Coronary artery (tissue), 2 donors: ENCODE results near the gene CLBA1.

ENCODE experiments used
- DNase-seq: peaks from one replicate; pipeline ENCODE4 v3.0.0-alpha.2; 2017; ENCODE audit warnings: low spot score
- H3K27ac ChIP-seq, 2 donors: fragments of 200-600 bp; sonication (generic); one replicate each; pipeline ENCODE4 v1.5.1; 2016 to 2019
- H3K4me3 ChIP-seq: fragments of 200-600 bp; sonication (generic); 2 replicates; pipeline ENCODE4 v1.5.1; 2016; ENCODE audit warnings: mild to moderate bottlenecking, moderate library complexity
- CTCF ChIP-seq: fragments of 200-600 bp; sonication (generic); IDR thresholded peaks from one replicate; pipeline ENCODE4 v1.5.1; 2019; ENCODE audit warnings: antibody characterized with exemption

The CLBA1 gene

DNA sequence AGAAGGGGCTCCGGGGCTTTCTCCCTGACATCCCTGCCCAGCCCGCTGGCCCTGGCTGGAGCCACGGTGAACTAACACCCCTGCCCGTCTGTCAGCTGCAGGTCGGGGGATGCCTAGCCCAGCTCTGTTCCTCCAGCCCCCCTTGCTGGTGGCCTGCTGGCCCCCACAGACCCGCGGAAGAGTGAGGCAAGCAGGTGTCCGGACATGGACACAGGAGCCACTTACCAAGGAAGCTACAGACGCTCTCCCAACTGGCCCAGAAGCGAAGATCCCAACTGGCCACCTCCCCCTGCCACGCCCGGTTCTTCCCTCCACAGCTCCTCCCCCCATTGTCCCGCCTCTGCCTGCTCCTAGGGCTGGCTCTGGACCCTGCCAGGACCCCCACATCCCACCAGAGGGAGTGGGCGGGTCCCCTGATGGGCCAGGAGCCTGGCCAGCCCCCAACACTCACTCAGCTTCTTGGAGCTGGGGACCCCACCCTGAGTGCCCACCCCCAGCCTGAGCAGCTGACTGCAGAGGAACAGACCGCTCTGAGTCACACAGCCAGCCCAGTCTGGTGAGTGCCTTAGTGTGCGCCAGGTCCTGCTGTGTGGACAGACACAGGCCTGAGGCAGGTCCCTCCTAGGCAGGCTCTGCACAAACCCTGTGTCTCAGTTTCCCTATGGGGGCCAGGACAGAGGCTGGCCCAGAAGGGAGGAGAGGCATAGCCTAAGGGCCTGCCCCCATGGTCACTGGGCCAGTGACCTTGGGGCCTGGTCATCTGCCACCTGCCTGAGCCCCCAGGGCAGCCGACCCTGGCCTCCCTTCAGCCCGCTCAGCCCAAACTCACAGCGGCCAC, 15.1 kb upstream of the CLBA1 start:
- H3K27ac ChIP-seq: peak overlapping the region; percentile 54 to 97
- DNase-seq: no peak
- H3K4me3 ChIP-seq: peak overlapping the region; percentile 49
- TF ChIP-seq CTCF: no peak

- Histone ChIP-seq H3K4me3 (no peak overlapping the region), H3K27ac (peak overlapping the region; percentile 86 to 97)
- no peak for DNase-seq
- TF ChIP-seq CTCF: no peak
Observed at GRCh38 chr14:104971447-104972240, 13.9 kb upstream of the CLBA1 start.

- no peak for TF ChIP-seq CTCF
- DNase-seq: no peak
- H3K27ac ChIP-seq: peak overlapping the region; percentile 86 to 97
- peak overlapping the region; percentile 40 for H3K4me3 ChIP-seq
Observed at GRCh38 chr14:104972301-104973134, 13.1 kb upstream of the CLBA1 start.

- no peak for TF ChIP-seq CTCF
- Histone ChIP-seq H3K4me3 (peak overlapping the region; percentile 40), H3K27ac (peak overlapping the region; percentile 86 to 97)
- DNase-seq: peak; percentile 96
Observed at GRCh38 chr14:104973135-104973384, 12.5 kb upstream of the CLBA1 start.

DNA sequence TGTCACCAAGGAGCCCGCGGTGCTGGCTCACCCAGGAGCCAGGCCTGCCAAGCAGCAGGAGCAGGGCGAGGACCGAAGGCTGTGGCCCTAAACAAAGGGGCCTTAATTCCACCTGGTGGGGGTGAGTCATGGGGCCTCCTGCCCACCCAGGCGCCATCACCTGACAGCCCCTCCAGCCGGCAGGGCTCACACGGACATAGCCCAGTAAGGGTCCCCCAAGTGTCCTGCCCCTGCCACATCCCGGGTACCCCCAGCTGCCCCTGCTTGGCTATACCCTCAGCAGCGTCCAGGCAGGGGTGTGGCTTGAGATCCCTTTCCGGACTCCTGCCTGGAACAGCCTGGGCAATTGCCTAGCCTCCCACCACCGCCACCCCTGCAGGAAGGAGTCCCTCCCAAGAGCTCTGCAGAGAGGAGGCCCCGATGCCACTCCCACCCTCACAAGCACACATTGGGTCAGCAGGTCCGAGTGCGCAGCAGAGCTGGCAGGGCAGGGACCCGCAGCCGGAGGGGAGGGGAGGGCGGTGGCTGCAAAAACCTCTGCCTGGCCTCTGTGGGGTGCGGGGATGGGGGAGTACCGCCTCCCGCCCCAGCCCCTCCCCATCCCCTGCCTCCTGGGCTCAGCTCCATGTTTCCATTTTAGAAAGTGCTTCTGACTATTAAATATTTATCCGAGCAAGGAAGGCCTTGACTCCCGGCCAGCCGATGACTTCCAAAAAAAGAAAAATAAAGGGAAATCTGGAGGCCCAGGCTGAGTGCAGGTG, 12.0 kb upstream of the CLBA1 start:
- Histone ChIP-seq H3K4me3 (peak overlapping the region; percentile 58), H3K27ac (peak overlapping the region; percentile 86 to 97)
- DNase-seq: no peak
- no peak for TF ChIP-seq CTCF

DNA sequence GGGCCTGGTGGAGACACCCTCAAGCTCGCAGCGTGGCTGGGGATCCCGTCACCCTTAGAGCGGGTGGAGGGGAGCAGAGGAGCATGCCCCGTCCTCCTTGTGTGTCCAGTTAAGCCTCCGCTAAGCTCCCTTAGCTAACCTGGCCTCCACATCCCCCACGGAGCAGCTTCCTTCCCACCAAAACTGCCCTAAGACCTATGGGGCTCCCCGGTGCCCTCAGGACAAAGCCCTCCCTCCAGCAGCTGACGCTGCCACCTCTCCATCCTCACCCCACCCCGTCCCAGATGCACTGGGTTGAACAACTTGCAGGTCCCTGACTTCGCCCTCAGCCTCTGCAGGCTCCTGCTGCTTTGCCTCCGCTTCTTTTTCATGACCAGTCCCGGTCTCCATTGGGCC, 11.4 kb upstream of the CLBA1 start:
- Histone ChIP-seq H3K27ac (peak overlapping the region; percentile 86 to 97), H3K4me3 (peak overlapping the region; percentile 58)
- no peak for DNase-seq
- TF ChIP-seq CTCF: no peak
